ENCODE measurements around the gene DAB1. TPM values are rescaled to one million over a fixed set of nuclear protein-coding genes. Genes with fewer than 3 reads are reported as not detected.

DAB1 gene
- total RNA-seq, 1 donor from 2014 or later = 0.20 TPM

- no peak for DNase-seq (ENCODE audit: low read depth)
Measured at GRCh38 chr1:57418971-57419370, 4.9 kb downstream of the DAB1 start.

DNA sequence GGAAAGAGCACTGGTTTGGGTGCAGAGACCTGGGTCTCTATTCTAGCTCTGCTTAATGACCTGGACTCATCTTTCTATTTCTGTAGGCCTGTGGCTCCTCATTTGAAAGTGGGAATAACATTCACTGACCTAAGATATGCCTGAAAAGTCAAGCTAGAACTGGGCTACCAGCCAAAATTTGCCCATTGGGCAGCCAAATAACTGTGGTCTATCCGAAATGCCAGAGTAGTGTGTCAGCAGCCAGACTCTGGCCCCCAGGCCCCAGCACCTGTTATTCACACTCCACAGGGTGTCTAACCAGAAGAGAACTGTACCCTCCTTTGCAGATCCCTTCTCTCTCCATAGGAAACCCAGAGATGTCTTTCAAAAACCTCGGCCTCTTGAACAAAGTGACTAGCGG lies 12.6 kb downstream of the DAB1 start:
- peak; percentile 95 for DNase-seq (ENCODE audit: low read depth)

GRCh38 chr1:57410508-57410907 lies 13.4 kb downstream of the DAB1 start:
- DNase-seq (ENCODE audit: low read depth) = no peak

GRCh38 chr1:57407928-57408327 lies 15.9 kb downstream of the DAB1 start:
- no peak for DNase-seq (ENCODE audit: low read depth)

- no peak for DNase-seq (ENCODE audit: low read depth)
Measured at GRCh38 chr1:57406428-57406970, 17.4 kb downstream of the DAB1 start.

DNA sequence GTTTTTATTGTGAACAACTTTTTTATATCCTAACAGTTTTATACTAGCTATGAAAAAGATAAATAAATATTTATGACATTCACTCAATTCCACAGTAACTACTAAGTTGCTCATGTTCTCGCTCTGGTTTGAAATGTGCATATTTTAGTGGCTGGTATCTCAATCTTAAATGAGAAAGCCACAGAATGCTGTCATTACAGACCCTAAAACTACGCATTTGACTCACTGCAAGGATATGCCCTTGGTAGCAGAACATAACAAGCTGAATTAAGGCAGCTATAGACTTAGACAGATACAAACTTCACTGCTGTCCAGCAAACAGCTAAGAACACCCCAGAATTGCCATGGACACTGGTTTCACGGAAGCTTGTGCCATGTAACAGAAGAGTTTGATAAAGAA lies 19.0 kb downstream of the DAB1 start:
- DNase-seq (ENCODE audit: low read depth) = no peak

GRCh38 chr1:57403201-57403600 lies 20.7 kb downstream of the DAB1 start:
- no peak for DNase-seq (ENCODE audit: low read depth)

DNA sequence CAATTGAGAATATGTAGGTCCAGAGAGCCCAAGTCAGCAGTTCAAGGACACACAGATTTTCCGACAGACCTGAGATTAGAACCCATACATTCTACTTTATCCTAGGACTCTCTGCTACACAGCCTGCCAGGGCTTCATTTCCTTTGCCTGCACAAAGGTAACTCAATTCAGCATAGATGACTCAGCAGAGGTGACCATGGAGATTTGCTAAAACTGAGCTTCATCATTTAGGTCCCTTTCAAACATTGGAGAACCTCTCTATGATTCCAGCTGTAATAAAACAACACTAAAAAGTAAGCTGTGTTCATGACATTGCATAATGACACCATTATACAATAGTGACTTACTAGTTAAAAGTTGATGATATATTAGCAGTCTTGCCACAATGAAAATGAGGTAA lies 22.2 kb downstream of the DAB1 start:
- peak; percentile 59 for DNase-seq (ENCODE audit: low read depth)

DNA sequence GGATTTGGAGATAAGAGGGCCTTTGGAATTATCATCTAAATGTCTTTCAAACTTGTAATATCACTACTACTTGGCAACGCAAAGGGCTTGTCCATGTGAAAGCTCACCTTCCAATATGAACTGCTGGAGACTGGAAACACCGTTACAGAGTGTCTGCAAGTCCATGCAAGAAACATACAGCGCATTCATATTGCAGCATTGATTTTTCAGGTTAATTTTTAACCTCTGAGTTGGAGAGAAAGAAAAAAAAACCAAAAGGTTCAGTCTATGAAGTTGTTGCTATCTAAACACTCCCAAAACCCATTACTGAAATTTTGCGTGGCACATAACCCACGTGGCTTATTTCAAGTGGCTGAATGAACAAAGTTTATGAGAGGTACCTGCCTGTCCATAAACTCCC lies 23.8 kb downstream of the DAB1 start:
- DNase-seq (ENCODE audit: low read depth) = no peak

GRCh38 chr1:57393058-57393584 lies 30.7 kb downstream of the DAB1 start:
- no peak for DNase-seq (ENCODE audit: low read depth)

DNA sequence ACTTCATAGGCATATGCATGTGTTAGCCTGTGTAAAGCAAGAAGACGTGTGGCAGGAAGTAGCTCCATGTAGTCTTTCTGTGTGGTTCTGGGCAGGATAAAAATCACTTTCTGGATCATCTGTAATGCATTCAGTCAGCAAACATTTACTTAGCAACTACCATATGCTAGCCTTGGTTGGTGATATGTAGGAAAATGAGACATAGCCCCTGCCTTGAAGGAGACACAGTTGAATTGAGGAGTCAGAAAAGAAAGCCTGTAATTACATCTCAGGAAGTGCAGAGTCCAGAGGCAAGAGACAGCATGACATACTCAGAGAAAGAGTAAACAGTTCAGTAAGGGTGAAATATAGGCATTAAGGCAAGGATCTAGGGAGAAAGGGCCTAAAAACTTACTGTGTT lies 38.5 kb downstream of the DAB1 start:
- DNase-seq (ENCODE audit: low read depth) = no peak

DNA sequence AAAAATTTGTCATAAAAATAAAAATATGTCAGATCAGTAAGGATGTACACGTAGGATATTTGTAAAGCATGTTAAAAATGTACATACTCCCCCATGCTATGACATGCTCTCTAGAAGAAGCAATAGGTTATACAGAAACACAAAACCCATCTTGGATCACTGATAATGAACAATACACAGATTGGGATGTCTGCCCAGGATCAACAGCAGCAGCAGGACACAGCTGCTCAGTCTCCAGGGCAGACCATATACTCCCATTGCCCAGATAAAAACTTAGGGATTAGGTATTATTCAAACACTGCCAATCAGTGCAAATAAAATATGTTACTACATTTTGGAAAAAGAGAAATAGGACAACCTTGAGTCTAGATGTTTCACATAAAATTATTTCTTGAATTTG lies 39.0 kb downstream of the DAB1 start:
- no peak for DNase-seq (ENCODE audit: low read depth)

DNA sequence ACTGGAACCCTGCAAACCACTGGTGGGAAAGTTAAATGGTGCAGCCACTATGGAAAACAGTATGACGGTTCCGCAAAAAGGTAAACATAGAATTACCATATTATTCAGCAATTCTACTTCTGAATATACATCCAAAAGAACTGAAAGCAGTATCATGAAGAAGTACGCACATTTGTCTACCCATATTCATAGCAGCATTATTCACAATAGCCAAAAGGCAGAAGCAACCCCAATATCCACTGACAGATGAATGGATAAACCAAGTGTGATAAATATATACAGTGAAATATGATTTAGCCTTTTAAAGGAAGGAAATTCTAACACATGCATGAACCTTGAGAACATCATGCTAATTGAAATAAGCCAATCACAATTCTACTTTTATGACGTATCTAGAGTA lies 39.6 kb downstream of the DAB1 start:
- DNase-seq (ENCODE audit: low read depth) = no peak

DNA sequence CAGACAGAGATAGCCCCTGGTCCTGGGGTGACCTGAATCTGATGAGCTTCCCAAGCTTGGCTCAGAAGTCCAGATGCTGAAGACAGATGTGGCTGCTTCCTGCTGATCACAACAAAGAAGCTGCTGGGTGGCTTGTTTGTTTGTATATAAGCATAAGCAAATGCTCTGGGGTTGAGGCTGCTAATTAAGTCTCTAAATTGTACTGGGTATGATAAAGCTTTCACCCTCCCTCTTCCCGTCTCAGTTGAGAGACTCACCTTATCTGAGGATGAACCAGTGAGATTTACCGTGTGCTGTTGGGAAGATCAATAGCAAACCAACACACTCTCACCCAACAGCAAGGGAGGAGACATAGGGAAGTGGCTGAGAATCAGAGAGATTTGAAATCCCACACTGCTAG lies 42.0 kb downstream of the DAB1 start:
- no peak for DNase-seq (ENCODE audit: low read depth)

GRCh38 chr1:57381426-57381825 lies 42.4 kb downstream of the DAB1 start:
- no peak for DNase-seq (ENCODE audit: low read depth)

DNA sequence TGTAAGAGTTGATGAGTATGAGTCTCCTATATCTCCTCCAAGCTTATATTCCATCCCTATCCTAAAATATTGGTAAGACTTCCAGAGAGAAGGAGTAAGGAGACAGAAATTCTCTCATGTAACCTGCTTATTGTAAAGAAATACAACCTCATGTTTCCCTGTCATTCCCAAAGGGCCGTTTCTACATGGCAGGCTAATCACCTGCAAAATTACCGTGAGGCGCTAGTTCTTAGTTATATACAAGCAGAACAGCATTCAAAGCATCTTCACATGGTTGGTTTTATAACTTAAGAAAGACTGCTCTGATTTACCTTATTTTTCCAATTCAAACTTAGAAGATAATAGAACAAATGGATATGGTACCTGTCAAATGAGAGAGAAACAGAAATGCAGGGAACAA lies 42.9 kb downstream of the DAB1 start:
- DNase-seq (ENCODE audit: low read depth) = no peak

- DNase-seq (ENCODE audit: low read depth) = no peak
Measured at GRCh38 chr1:57378534-57378933, 45.3 kb downstream of the DAB1 start.

DNA sequence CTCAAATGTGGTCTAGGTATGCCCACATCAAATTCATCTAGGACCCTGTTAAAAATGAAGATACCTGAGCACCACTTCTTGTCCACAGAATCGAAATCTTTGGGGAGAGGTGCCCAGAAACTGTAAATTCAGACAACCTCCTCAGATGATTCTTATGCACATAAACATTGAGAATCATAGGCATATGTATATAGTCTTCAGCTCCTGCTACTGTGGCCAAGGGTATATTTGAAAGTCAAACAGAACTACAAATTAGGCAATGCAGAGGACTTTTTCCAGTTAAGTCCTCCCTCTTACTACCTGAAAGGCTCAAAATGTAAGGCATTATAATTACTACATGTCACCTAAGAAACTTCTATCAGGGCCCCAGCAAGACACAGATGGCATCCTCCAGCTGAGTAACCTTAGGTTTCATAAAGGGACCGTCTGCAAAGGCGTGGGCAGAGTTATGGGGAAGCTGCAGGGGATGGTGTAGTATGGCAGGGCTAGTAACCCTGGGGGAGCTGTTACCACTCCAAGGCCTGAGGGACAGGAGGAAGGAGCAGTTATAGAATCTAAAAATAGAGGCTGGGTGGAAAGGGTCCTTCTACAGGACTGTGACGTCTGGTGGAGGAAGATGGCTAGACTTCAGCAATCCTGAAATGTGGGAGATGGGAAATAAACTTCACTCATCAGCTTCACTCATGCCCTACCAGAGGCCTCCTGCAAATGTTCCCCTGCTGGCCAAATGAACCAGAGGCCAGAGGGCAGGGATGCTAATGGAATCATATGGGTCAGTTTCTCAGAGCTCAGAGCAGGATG lies 46.3 kb downstream of the DAB1 start:
- DNase-seq (ENCODE audit: low read depth) = no peak

DNA sequence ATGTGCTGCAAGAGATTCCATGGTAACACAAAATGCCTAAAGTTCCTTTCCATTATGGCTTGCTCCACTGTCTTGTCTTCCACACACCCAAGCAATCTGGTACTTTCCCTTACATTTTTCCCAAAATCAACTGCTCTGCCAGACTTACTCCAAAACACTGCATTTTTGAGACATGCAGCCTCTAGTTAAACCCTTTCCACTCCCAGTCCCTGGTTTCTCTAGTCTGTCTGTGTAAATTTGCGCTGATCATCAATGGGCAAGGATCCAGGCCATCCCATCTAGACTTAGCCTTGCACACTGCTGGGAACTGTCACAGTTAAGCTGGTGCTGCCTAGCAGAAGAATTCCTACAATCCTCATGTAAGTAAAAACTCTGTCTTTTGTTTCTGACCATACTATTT lies 47.8 kb downstream of the DAB1 start:
- DNase-seq (ENCODE audit: low read depth) = no peak

GRCh38 chr1:57369889-57370288 lies 54.0 kb downstream of the DAB1 start:
- DNase-seq (ENCODE audit: low read depth) = no peak

DNA sequence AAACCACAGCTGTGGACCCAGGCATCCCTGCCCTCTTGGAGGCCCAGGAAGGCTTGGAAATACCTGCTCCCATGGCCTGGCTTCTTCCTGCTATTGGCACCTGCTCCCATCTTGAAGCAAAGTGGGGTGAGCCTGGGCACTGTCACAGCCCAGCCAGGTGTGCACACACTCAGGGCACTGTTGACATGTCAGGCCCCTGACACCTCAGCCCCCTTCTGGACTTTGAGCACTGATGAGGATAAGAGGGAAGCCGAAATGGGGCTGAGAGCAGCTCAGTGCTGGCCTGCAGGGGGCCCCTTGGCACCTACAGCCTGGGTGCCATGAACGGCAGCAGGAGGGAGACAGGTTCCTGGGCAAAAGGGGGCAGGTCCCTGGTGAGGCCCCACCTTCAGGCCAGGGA lies 55.9 kb downstream of the DAB1 start:
- no peak for DNase-seq (ENCODE audit: low read depth)

GRCh38 chr1:57363643-57364042 lies 60.2 kb downstream of the DAB1 start:
- no peak for DNase-seq (ENCODE audit: low read depth)

DNA sequence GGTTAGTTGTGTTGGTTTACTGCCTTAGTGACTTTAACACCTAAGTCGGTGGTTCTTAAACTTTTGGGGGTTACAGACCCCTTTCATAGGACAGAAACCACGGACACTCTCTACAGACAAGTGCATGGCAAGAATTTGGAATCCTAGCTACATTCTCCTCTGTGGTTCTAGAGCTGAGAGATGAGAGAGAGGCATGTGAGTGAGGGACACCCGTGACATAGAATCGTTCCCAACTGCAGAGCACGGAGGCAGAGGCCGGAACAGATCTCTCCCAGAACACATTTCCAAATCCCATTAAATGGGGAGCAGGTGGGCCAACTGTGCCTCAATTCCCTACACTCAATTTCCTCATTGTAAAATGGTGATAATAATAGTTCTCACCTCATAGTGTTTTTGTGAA lies 60.7 kb downstream of the DAB1 start:
- no peak for DNase-seq (ENCODE audit: low read depth)

DNA sequence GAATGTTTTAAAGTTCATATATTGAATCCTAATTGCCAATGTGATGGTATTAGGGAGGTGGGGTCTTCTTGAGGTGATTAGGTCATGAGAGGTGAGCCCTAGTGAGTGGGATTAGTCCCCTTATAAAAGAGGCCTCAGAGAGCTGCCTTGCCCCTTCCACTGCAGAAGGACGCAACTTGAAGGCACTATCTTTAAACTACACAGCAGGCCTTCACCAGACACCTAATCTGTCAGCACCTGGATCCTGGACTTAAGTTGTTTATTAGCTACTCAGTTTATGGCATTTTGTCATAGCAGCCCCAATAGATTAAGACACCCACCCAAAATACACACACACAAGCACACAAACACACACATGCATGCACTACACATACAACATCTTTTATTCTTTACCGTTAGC lies 61.4 kb downstream of the DAB1 start:
- no peak for DNase-seq (ENCODE audit: low read depth)
